SW 1271 (cell line): ENCODE data around the gene MAN1C1.

ENCODE experiments used
- DNase-seq, 2 experiments: peaks; one replicate each; lab custom pipeline; 2025; lab: John Stamatoyannopoulos, UW

MAN1C1 gene

DNA sequence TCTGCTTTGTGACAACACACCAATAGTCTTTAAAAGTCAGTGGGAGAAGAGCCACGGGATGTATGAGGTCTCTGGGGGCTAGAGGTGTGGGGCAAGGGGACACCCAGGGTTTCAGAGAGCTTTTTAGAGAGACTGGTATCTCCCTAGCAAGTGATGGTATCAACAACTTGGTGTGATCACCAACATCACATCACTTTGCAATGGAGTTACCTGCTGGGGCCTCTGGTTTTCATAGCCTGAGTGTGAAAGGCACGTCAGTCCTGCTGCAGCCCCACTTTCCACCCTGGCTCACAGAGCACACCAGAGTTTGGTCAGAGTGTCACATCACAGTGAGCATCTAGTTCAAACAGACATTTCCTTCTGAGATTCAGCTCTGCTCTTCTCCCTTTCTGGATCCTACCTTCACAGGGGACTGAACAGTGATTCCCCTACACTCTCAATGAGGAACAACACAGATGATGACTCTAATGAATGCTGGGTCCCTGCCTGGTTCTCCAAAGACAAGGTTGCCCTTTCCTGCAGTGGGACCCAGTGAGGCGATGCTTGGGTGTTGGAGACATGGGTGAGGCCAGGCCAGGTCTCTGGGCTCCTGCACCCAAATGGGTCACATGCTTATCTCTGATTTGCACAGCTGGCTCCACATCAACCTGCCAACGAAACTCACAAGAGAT lies 2.0 kb upstream of the MAN1C1 start:
- no peak for DNase-seq

DNA sequence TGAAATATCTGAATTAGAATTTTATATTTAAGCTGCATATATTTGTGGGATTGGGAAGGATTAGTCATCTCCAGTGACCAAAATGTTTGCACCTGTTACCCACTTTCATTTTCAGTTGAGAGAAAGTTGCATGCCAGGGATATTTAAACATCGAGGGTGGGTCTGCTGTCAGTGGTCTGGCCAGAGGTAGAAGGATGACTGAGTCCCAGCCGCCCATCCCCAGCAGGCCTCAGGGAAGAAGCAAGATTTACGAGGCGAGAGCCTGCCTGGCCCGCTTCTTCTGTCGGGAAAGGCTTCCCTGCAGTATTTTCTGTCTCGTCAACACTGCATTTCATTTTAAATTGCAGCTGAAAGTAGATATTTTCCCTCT lies 1.4 kb upstream of the MAN1C1 start:
- DNase-seq, result no peak

DNA sequence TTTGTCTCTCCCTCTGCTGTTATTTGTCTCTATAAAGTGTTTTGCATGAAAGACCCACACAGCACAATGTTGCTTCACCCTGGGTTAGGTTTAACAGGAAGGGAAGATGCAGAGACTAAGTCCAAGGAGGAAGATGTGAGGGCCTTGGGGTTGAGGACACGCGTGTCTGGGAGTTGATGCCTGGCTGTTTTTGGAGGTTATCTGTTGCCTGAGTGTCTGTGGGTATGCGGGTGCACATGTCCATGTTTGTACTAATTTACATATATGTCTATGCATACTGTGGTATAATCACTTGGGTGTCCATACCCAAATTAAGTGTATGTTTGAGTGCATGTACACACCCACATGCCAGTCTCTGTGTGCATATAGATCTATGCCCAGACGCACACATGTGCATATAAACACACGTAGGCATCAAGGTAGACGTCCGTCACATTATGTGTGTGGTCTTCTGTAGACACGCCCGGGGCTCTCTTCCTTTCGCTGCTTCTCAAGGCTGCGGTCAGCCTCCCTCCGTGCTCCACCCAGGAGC lies 962 bp upstream of the MAN1C1 start:
- DNase-seq, result no peak

DNA sequence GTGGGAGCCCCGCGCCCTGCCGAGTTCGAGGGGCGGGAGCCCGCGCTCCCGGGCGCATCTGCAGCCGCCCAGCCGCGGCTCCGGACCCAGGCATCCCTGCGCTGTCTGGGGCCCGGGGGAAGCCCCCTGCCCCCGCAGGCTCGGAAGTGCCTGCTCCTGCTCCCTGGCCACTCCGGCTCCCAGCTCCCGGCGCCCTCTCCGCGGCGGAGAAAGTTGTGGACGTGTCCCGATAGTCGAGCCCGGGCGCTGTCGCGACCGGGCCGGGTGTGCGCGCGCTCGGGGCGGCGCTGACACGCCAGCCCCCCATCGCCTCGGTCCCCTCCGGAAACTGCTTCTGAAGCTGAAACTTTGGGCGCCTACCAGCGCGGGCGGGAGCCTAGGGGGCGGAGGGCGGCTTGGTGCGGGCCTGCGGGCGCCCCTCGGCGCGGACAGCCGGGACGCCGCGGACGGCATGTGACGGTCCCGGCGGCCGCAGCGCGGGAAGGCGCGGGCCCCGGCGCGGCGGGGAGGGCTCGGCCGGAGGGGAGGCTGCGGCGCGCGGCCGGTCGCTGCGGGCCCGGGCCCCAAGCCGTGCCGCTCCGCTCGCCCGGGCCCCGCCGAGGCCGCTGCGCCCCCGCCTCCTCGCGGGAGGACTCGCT lies 515 bp downstream of the MAN1C1 start:
- no peak for DNase-seq

DNA sequence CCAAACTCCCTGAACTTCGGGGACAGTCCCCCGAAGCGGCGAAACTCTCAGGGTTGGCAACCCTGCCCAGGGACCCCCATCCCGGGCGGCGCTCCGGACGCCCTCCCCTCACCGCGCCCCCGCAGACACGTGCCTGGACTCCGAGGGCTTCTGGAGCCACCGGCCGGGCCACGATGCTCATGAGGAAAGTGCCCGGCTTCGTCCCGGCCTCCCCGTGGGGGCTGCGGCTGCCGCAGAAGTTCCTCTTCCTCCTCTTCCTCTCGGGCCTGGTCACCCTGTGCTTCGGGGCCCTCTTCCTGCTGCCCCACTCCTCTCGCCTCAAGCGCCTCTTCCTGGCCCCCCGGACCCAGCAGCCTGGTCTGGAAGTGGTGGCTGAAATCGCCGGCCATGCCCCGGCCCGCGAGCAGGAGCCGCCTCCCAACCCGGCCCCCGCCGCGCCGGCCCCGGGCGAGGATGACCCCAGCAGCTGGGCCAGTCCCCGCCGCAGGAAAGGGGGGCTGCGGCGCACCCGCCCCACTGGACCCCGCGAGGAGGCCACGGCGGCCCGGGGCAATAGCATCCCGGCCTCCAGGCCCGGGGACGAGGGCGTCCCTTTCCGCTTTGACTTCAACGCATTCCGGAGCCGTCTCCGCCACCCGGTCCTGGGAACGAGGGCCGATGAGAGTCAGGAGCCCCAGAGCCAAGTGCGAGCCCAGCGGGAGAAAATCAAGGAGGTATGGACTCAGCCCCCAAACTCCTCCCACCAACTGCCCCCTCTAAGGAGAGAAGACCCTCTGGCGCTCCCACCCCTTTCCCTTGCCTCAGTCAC lies 1.2 kb downstream of the MAN1C1 start:
- DNase-seq, result no peak

DNA sequence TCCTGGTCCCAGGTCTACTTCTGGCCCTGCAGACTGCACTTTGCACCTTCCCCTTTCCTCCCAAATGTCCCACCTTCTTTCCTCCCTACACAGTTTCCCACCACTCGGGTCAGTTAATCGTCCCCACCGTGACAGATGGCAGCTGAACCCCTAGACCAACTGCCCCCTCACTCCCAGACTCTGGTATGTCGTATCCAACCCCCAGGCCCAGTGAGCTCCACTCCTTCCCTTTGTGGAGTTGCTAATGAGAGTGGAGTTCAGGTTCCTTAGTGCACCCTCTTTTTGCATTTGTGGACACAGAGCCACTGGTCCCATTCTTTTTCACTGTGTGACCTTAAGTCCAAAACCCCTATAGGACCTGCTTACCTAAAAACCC lies 1.8 kb downstream of the MAN1C1 start:
- DNase-seq, result no peak

DNA sequence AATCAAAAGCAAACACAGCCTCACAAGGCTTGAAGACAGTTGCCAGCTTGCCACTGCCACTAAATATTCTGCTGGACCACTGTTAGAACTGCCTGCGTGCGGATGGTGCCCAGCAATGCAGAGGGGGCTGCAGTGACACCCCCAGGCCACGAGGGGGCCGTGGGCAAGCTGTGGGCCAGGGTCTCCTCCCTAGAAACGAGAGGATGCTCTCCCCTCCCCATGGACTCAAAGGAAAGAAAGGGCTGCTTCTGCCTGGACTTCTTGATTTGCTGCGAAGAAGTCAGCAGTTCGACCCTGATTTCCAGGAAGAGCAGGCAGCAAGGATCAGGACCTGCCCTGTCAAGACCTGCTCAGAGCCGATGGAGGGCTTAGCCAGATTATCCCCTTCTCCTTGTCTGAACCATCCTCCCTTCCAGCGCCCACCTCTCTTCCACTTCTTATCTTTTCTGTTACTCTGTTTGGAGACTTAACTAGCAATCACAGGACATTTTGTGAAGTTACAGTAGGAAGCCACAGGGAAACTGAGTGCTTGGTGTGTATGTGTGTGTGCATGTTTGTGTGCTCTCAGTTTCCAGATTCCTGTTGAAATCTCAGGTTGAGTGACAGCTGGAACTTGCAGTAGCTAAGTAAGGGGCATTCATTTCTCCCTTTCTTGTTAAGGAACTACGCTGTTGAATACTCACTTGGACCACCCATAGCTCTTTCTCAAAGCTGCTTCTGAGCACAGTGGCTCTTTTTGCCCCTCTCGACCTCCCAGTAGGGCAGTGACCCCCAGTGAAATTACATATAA lies 2.7 kb downstream of the MAN1C1 start:
- DNase-seq, result no peak

DNA sequence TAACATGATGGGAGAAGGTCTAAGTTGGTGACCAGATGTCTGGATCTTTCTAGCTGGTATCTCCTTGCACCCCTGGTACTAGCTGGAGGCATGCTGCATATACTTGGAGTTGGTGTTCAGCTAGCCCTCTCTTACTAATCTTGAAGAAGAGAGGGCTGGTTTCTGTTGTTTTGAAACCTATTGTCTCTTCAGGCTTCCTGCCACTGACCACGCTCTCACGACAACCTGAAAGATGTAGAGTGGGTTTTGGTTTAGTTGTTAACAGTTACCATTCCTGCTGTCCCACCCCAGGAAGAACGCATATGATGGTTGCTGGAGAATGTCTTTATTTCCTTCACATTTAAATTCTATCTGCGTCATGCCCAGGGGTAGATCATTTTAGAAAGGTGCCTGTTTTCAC lies 3.6 kb downstream of the MAN1C1 start:
- no peak for DNase-seq

DNA sequence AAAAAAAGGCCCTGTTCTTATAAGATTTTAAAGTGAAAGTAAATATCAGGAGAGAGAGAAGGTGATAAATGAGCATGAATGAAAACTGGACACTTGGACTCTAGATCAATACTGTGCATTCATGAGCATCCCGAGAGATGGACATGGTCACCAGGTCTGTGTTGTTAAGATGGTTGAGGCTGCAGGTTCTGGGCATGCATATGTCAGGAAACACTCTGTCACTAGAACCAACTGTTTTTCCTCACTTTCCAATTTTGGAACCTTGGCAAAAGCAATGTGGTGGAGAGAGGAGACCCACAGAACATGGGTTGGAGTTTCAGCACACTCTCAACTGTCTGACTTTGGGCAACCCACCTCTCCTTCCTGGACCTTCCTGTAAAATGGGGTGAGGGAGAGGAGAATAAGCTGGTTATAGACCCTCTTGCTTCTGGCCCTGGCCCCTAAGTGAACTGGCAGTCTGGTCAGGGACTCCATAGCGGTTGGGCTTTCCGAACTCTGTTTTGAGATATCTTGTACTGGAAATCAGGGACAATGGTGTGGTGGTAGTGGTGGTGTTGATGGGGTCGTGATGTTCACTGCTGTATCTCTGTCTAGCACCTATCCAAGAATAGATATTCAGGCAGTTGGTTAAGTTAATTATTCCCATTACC lies 4.2 kb downstream of the MAN1C1 start:
- no peak for DNase-seq

DNA sequence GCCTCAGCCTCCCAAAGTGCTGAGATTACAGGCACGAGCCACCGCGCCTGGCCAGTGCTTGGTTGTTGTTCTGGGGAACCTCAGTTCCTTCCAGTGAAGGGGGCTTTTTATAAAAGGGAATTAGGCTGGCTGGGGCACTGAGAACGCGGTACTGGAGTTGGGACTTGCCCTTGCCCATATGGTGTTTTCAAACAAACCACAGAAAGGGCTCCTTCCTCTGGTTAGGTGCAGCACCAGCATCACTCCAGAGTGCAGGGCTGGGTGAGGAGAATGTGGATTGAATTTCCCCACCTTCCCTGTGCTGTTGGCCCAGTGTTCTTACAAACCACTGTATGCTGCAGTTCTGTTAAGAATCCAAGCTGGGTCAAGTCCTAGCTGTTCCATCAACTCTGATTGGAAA lies 5.3 kb downstream of the MAN1C1 start:
- DNase-seq, result no peak

DNA sequence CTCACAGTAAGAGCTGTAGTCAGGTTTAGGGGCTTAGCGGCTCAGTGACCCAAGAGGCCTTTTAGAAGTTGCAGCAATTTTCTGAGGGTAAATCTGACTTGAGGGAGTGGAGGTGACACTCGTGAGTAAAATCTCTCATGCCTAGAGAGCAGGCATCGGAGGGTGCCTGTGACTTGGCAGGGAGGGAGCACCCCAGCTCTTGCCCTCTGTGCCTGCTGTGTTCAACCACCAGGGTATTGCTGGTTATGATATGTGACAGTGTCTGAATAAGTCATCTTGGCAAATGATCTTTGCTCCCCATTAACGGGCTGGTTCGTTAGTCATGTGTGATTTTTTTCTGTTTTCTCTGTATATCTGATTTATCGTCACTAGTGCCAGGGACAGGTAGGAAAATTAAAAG lies 5.9 kb downstream of the MAN1C1 start:
- DNase-seq, result no peak

DNA sequence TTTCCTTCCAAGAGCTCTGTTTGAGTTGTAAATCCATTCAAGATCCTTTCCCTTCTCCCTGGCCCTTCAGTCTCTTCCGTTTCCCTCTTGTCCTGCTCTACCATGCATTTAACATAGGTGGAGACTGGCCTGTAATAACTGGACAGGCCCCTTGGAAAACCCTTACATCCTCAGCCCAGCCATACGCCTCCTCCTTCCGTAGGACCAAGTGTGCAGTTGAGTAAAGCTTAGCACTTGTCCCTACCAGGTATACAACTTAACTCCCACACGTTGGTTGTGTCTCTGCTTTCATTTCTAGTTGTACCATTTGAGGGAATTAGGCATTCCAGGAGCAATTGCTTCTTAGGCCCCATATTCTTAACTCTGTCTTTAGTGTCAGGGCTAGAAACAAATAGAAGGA lies 6.4 kb downstream of the MAN1C1 start:
- no peak for DNase-seq

DNA sequence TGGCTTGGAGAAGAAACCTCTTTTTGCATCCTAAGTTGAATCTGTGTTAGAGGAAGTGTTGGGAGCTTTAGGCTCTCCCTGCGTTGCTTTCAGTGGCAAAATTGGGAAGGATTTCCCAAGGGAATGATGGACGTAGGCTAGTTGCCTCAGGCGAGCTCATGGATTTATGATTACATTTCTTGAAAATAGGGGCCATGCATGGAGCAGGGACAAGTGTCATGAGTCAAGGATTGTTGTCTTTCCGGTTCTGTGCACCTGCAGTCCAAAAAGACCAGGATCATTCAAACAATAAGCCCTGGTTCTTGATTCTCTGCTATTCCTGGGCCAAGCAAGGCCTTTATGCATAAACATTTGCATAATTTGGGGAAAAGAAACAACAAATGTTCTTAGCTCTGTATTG lies 7.1 kb downstream of the MAN1C1 start:
- DNase-seq, result no peak

DNA sequence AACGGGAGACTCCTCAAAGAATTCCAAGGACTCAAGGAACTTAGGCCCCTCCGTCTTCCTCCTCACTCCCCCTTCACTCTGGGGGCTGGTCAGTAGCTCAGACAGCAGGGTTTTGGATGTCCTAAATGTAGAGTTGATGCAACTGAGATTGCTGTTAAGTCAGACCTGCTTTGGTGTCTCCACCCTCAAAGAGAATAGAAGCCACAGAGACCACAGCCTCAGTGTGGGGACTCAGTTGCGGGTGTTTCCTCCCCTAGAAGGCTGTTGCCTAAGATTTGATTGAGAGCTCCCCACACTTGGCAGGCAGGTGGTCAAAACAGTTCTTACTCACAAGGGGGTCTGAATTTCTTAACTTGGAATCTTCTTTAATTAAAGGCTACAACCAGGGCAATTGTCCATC lies 7.6 kb downstream of the MAN1C1 start:
- DNase-seq, result no peak

DNA sequence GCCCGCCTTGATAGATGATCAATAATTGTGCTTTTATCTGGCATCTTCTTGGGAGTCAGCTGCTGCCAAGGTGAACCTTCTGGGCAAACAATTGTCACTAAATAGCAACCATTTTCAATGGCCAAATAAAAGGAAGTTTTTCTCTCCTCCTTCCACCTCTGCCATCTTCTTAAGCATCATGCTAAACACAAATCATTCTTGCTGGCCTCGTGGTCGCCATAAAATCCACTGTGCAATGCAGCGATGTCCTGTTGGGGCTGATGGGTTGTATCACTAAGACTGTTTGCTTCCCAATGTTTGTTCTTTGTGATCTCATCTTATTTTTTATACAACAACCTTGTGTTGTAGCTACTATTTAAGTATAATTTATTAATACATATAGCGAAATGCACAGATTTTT lies 8.0 kb downstream of the MAN1C1 start:
- no peak for DNase-seq

DNA sequence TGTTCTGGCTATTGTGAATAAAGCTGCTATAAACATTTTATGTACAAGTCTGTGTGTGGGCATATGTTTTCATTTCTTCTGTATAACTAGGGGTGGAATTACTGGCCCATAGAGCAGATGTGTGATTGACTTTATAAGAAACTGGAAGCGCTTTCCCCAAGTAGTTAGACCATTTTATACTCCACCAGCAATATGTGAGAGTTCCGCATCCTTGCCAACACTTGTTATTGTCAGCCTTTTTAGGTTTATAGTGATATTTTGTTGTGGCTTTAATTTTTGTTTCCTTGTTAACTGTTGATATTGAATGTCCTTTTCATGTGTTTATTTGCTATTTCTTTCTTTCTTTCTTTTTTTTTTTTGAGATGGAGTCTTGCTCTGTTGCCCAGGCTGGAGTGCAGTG lies 9.4 kb downstream of the MAN1C1 start:
- no peak for DNase-seq

DNA sequence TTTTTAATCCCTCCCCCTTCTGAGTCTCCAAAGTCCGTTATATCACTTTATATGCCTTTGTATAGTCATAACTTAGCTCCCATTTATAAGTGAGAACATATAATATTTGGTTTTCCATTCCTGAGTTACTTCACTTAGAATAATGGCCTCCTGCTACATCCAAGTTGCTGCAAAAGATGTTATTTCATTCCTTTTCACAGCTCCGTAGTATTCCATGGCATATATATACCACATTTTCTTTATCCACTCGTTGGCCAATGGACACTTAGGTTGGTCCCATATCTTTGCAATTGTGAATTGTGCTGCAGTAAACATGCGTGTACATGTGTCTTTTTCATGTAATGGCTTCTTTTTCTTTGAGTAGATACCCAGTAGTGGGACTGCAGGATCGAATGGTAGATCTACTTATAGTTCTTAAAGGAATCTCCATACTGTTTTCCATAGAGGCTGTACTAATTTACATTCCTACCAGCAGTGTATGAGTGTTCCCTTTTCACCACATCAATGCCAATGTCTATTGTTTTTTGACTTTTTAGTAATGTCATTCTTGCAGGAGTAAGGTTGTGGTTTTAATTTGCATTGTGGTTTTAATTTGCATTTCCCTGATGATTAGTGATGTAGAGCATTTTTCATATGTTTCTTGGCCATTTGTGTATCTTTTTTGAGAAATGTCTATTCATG lies 12.3 kb downstream of the MAN1C1 start:
- no peak for DNase-seq

DNA sequence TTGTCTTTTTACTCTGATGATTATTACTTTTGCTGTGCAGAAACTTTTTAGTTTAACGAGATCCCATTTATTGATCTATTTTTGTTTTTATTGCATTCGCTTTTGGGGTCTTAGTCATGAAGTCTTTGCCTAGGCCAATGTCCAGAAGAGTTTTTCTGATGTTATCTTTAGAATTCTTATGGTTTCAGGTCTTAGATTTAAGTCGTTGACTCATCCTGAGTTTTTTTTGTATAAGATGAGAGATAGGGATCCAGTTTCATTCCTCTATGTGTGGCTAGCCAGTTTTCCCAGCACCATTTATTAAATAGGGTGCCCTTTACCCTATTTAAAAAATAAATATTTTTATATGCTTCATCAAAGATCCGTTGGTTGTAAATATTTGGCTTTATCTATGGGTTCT lies 13.2 kb downstream of the MAN1C1 start:
- no peak for DNase-seq

DNA sequence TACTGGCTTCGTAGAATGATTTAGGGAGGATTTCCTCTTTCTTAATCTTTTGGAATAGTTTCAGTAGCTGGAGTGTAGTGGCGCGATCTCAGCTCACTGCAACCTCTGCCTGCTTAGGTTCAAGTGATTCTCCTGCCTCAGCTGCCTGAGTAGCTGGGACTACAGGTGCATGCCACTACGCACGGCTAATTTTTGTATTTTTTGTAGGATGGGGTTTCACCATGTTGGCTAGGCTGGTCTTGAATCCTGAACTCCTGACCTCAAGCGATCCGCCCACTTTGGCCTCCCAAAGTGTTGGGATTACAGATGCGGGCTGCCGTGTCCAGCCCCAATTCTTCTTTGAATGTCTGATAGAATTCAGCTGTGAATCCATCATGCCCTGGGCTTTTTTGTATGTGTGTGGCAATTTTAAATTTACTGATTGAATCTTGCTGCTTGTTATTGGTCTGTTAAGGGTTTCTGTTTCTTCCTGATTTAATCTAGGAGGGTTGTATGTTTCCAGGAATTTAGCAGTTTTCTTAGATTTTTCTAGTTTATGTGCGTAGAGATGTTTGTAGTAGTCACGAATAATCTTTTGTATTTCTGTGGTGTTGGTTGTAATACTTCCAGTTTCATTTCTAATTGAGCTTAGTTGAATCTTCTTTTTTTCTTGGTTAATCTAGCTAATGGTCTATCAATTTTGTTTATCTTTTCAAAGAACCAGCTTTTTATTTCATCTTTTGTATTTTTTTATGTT lies 15.3 kb downstream of the MAN1C1 start:
- DNase-seq, result no peak

DNA sequence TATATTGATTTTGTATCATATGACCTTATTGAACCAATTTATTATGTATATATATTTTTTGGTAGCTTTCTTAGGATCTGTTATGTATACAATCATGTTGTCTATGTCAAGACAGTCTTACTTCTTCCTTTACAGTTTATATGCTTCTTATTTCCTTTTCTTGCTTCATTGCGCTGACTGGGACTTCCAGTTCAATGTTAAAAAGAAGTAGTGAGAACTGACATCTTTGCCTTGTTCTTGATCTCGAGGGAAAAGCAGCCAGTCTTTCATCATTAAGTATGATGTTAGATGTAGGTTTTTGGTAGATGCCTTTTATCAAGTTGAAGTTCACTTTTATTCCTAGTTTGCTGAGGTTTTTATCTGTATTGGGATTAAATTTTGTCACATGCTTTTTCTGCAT lies 17.5 kb downstream of the MAN1C1 start:
- no peak for DNase-seq

DNA sequence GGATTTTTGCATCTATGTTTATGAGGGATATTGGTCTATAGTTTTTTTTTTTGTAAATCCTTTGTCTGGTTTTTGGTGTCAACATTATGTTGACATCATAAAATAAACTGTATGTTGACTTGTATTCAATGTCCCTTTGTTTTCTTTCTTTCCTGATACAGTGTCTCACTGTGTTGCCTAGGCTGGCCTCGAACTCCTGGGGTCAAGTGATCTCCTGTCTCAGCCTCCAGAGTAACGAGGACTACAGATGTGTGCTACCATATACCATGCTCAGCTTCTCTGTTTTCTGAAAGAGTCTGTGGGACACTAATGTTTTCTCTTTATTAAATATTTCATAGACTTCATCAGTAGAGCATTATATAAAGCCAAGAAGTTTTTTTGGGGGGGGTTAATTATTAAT lies 18.3 kb downstream of the MAN1C1 start:
- DNase-seq, result no peak
